Suppressor macrophage treated with lipopolysaccharide for 1 hour (primary cell): ENCODE results near the gene RHOBTB1.

Experiments
- DNase-seq, 3 donors: peaks; one replicate each; pipeline ENCODE4 v3.0.0-alpha.2; 2020 to 2022

RHOBTB1 gene

DNA sequence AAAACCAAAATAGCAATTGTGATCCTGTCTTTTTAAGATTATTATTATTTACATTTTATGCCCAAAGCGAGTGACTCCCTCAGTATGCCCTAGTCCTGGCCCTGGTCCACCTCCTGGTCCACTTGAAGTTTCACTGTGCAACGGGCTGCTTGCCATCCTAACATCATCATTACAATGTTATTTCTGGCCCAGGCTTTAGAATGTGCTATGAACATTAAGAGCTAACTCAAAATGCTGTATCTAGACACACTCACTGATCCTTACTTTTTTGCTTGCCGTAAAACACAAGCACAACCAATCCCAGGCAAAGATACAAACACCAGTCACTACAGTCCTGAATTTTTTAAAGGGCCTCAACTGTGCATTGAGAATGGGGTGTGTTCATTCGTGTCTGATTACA is 38.4 kb downstream of the RHOBTB1 start:
- no peak for DNase-seq

GRCh38 chr10:60903096-60903495 is 40.9 kb downstream of the RHOBTB1 start:
- no peak for DNase-seq

GRCh38 chr10:60901561-60902235 is 42.3 kb downstream of the RHOBTB1 start:
- no peak for DNase-seq

GRCh38 chr10:60899266-60899665 is 44.7 kb downstream of the RHOBTB1 start:
- DNase-seq: no peak

DNA sequence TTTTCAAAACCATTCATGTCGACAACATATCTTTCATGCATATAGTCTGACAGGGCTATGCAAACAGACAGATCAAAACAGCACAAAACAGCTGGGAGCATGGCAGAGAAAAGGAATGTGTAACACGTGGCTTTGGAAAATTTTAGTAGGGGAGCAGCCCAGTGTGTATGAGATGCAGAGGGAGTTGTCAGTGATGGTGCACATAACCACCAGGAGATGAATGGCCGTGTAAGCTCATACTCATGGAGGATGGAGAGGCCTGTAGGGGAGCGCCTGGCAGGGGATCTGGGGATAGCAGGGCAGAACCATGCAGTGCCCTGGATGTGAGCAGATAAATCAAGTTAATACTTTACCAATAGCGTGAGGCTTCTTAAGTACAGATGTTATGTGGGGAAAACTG is 45.7 kb downstream of the RHOBTB1 start:
- no peak for DNase-seq

DNA sequence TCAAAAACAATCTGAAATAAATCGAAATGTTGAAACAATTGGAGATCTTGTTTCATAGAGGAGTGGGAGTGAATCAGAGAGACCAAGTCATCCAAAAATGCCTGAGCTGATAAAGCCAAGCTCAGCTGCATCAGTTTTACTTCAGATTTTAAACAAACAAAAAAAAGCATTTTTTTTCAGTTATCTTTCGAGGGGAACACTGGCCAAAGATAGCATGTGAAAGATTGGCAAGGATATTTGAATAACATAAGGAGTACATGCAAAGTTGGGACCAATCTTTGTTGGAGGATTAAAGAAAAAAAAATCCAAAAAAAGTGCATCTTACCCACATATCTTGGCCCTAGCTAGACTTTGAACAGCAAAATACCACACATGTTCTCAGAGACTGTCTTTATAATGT is 47.2 kb downstream of the RHOBTB1 start:
- DNase-seq: no peak

- DNase-seq: no peak
Measured at GRCh38 chr10:60896033-60896432, 48.0 kb downstream of the RHOBTB1 start.

GRCh38 chr10:60894786-60895185 is 49.2 kb downstream of the RHOBTB1 start:
- no peak for DNase-seq

- no peak for DNase-seq
Measured at GRCh38 chr10:60893231-60893630, 50.8 kb downstream of the RHOBTB1 start.

GRCh38 chr10:60892571-60892970 is 51.4 kb downstream of the RHOBTB1 start:
- no peak for DNase-seq

GRCh38 chr10:60890811-60891210 is 53.2 kb downstream of the RHOBTB1 start:
- DNase-seq: no peak

GRCh38 chr10:60883187-60883586 is 60.8 kb downstream of the RHOBTB1 start:
- DNase-seq: peak; percentile 3 to 21 (median 10)

- peak in 2 of 3 donors; percentile 12 to 29 for DNase-seq
Measured at GRCh38 chr10:60878224-60878623, 65.8 kb downstream of the RHOBTB1 start.

- DNase-seq: no peak
Measured at GRCh38 chr10:60877777-60878120, 66.2 kb downstream of the RHOBTB1 start.

- no peak for DNase-seq
Measured at GRCh38 chr10:60877061-60877776, 66.8 kb downstream of the RHOBTB1 start.

DNA sequence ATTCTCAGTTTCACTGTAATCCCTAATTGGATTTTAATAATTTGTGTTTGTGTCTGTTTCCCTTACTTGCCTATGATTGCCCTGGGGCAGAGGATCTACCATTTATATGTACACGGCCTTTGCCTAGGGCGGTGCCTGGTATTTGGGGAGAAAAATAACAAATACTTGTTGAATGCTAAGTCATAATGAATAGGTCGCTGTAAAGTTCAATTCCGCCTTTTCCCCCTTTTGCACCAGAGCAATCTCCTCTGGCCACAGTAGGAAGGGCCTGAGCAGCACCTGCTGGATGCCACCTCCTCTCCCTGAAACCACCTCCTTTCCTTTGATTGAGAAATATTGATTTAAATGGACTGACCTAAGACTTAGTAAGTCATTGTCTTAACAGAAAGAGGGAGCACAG is 70.2 kb downstream of the RHOBTB1 start:
- no peak for DNase-seq

- DNase-seq: no peak
Measured at GRCh38 chr10:60872451-60872850, 71.5 kb downstream of the RHOBTB1 start.

GRCh38 chr10:60871215-60871614 is 72.8 kb downstream of the RHOBTB1 start:
- no peak for DNase-seq

GRCh38 chr10:60870803-60871202 is 73.2 kb downstream of the RHOBTB1 start:
- no peak for DNase-seq

- DNase-seq: no peak
Measured at GRCh38 chr10:60870416-60870728, 73.6 kb downstream of the RHOBTB1 start.

DNA sequence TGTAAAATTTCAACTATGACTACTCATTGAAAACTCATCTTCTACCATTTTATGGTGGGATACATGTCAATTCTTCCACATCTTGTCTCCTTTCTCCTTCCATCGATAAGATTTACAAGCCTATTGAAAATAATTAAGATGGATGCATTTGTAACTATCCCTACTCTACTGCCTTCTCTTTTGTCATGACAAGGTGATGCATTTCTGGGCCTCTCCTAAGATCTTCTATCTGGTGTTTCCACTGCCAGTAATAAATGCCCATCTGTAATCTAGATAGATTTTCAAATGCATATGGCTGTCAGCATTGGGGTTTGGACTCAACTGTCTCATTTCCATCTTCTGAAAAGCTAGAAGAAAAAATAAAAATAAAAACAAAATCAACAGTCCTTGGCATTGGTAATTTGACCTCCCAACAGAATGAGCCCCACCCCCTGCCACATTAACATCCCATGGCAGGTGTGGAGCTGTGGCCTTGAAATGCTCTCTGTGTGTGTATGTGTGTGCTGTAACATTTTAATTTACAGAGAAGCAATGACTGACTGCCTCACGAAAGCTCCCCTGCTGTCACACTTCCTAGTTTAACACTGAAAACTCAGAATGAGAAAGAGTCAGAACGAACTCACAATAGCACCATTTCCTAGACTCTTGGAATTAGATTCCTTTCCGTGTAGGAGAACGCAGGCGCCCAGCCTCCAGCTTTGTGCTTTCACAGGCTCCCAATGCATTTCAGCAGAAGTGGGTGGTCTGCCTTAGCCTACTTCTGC is 74.2 kb downstream of the RHOBTB1 start:
- no peak for DNase-seq

DNA sequence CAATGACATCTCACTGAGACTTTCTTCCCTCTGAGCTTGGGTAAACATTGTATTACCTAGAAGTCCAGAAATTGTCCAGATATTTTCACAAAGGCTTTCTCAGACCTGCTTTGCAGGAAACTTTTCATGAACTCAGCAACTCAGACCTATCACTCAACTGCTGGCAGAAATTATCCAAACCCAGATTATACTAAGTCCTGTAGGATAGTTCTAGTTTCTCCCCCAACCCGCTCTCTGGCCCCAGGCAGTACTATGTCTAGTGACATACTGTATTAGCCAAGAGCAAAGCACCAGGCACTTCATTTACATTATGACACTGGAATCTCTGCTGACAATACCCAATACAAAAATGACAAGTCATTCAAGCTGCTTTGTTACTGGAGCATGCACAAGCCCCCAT is 75.0 kb downstream of the RHOBTB1 start:
- DNase-seq: no peak

GRCh38 chr10:60865198-60865783 is 78.7 kb downstream of the RHOBTB1 start:
- DNase-seq: no peak

DNA sequence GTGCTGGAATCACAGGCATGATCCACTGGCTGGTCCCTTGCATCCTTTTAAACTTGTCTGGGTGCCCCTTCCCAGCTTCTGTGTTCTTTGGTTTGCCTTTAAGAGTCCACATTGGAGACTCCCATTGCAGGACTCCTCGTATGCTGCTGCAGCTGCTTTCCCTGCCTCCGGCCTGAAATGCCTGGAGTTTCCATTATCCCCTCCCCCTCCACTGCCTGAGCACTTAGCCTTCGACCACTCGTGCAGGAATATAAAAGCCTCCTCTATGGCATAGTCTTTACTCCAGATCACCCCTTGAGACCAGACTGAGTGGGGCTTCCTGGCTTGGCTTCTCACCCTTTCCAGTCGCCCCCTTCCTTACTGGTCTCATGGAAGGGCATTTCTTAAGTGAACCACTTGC is 80.2 kb downstream of the RHOBTB1 start:
- DNase-seq: no peak
